Progenitor cell of endocrine pancreas (in vitro differentiated cells): ENCODE measurements around the gene TMEM119. TPM values are rescaled to one million over a fixed set of nuclear protein-coding genes. Genes with fewer than 3 reads are reported as not detected.

Experiments
- DNase-seq: peaks from one replicate; pipeline ENCODE4 v3.0.0; 2021; ENCODE audit warnings: low spot score; ENCODE audit not compliant: unreplicated experiment
- H3K27ac Mint-ChIP-seq: 2 replicates; pipeline ENCODE4 v1.8.0; 2021; ENCODE audit warnings: mild to moderate bottlenecking, moderate library complexity, mixed read lengths
- H3K27me3 Mint-ChIP-seq: 2 replicates; pipeline ENCODE4 v1.8.0; 2021; ENCODE audit warnings: mixed read lengths
- H3K36me3 Mint-ChIP-seq: 2 replicates; pipeline ENCODE4 v1.8.0; 2022; ENCODE audit warnings: mixed read lengths; ENCODE audit not compliant: insufficient read depth
- H3K4me1 Mint-ChIP-seq: 2 replicates; pipeline ENCODE4 v1.8.0; 2021; ENCODE audit warnings: low read depth, mixed read lengths
- H3K4me3 Mint-ChIP-seq: 2 replicates; pipeline ENCODE4 v1.8.0; 2021; ENCODE audit warnings: low read depth, mild to moderate bottlenecking, moderate library complexity, mixed read lengths
- H3K9me3 Mint-ChIP-seq: 2 replicates; pipeline ENCODE4 v1.8.0; 2021; ENCODE audit warnings: low read depth, mixed read lengths
- CTCF ChIP-seq: fragments of 200-600 bp; sonication (generic); IDR thresholded peaks from one replicate; pipeline ENCODE4 v1.5.0; 2021; ENCODE audit warnings: antibody characterized with exemption, mild to moderate bottlenecking; ENCODE audit not compliant: unreplicated experiment
- total RNA-seq: library from RNA; stranded (reverse); gene quantifications from 2 replicates; pipeline ENCODE4 v1.2.1, GENCODE V29; 2021

TMEM119 gene
- total RNA-seq, 1 donor from 2014 or later = not detected

- Mint-ChIP-seq H3K9me3 (no peaks in the 10 kb centered on the region), H3K27me3 (peaks cover under 1% of the 10 kb centered on the region), H3K36me3 (no peaks in the 10 kb centered on the region), H3K4me1 (peaks cover 1% of the 10 kb centered on the region), H3K4me3 (no peak overlapping the region), H3K27ac (no peak overlapping the region)
- DNase-seq = no peak
- no peak for TF ChIP-seq CTCF
These were observed 8.0 kb downstream of the TMEM119 start for GRCh38 chr12:108589840-108590229.

- peaks cover 4% of the 10 kb centered on the region for H3K27me3 Mint-ChIP-seq
- H3K36me3 Mint-ChIP-seq = no peaks in the 10 kb centered on the region
- TF ChIP-seq CTCF = no peak
- no peak for DNase-seq
- peaks cover 1% of the 10 kb centered on the region for H3K4me1 Mint-ChIP-seq
- H3K9me3 Mint-ChIP-seq = no peaks in the 10 kb centered on the region
- H3K4me3 Mint-ChIP-seq = no peak overlapping the region
- H3K27ac Mint-ChIP-seq = no peak overlapping the region
These were observed 8.7 kb downstream of the TMEM119 start for GRCh38 chr12:108589028-108589839.

GRCh38 chr12:108587826-108588225, 10.1 kb downstream of the TMEM119 start:
- peaks cover 1% of the 10 kb centered on the region for H3K4me1 Mint-ChIP-seq
- no peaks in the 10 kb centered on the region for H3K36me3 Mint-ChIP-seq
- H3K9me3 Mint-ChIP-seq = no peaks in the 10 kb centered on the region
- no peak overlapping the region for H3K4me3 Mint-ChIP-seq
- TF ChIP-seq CTCF = no peak
- H3K27me3 Mint-ChIP-seq = peaks cover 4% of the 10 kb centered on the region
- H3K27ac Mint-ChIP-seq = no peak overlapping the region
- no peak for DNase-seq

GRCh38 chr12:108586306-108586705, 11.6 kb downstream of the TMEM119 start:
- TF ChIP-seq CTCF = no peak
- no peaks in the 10 kb centered on the region for H3K36me3 Mint-ChIP-seq
- H3K4me1 Mint-ChIP-seq = peaks cover 1% of the 10 kb centered on the region
- no peak overlapping the region for H3K4me3 Mint-ChIP-seq
- DNase-seq = no peak
- H3K27ac Mint-ChIP-seq = no peak overlapping the region
- H3K27me3 Mint-ChIP-seq = peaks cover 4% of the 10 kb centered on the region
- H3K9me3 Mint-ChIP-seq = no peaks in the 10 kb centered on the region

GRCh38 chr12:108585864-108586263, 12.0 kb downstream of the TMEM119 start:
- TF ChIP-seq CTCF = no peak
- no peak for DNase-seq
- Mint-ChIP-seq H3K9me3 (no peaks in the 10 kb centered on the region), H3K4me3 (no peak overlapping the region), H3K4me1 (peaks cover 1% of the 10 kb centered on the region), H3K36me3 (no peaks in the 10 kb centered on the region), H3K27ac (no peak overlapping the region), H3K27me3 (peaks cover 4% of the 10 kb centered on the region)
